GM08714 (cell line): Measurements from ENCODE around the gene CAPN15.
"Not testable (repeated sequence)": the region's sequence is repeated elsewhere in the genome, so short reads cannot be mapped to it uniquely, and the experiment has no call there.

Experiments
- H3K4me3 ChIP-seq: fragments of 200-500 bp; sonication (Bioruptor generic); 2 replicates; pipeline ENCODE4 v1.5.1; 2014; ENCODE audit warnings: mild to moderate bottlenecking, low read length, inconsistent platforms
- ZNF274 ChIP-seq: IDR thresholded peaks from 2 replicates; pipeline ENCODE4 v1.6.1; 2012; ENCODE audit warnings: mild to moderate bottlenecking, low read depth, low read length

Gene CAPN15

GRCh38 chr16:527015-527903 is at the start of gene CAPN15:
CAPN15 (plus strand) TSS chr16:527712; CDS start chr16:546839, 19,127 bp downstream.
- H3K4me3 ChIP-seq, result peak within 1 kb of the TSS; percentile 67
- TF ChIP-seq ZNF274, result no peak

DNA sequence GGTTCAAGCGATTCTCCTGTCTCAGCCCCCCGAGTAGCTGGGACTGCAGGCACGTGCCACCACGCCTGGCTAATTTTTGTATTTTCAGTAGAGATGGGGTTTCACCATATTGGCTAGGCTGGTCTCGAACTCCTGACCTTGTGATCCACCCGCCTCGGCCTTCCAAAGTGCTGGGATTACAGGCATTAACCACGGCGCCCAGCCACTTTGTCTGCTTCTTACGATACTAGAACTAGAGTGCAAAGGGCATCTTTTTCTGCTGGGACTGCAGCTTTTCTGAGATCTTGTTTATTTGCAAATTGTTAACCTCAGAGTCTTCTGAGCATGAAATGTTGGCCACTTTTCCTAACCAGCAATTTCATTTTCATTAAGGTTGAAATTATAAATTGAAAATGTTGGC is 49.2 kb upstream of the CAPN15 start:
- not testable (repeated sequence) for H3K4me3 ChIP-seq

DNA sequence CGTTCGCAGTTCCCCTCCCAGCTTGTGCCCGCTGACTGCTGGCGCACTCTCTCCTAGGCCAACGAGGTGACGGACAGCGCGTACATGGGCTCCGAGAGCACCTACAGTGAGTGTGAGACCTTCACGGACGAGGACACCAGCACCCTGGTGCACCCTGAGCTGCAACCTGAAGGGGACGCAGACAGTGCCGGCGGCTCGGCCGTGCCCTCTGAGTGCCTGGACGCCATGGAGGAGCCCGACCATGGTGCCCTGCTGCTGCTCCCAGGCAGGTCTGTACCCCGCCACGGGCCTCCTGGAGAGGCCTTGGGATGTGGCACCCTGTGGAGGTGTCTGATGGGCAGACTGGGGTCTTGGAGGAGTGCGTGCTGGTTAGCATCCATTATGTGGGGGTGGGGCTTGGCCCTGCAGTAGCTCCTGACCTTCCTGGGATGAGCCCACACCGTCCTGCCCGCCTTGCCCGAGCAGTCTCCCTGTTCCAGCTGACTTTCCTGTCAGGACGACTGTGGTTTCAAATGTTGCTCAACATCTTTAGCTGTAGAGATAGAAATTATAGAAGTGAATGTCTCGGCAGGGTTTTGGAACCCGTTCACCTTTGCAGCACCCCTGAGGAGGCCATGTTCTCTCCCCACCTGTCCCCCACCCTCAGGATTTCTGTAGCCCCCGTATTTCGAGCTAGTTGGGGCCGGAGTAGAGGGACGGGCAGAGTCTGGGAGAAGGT is 44.9 kb upstream of the CAPN15 start:
- no peak overlapping the region for H3K4me3 ChIP-seq
- TF ChIP-seq ZNF274, result no peak

DNA sequence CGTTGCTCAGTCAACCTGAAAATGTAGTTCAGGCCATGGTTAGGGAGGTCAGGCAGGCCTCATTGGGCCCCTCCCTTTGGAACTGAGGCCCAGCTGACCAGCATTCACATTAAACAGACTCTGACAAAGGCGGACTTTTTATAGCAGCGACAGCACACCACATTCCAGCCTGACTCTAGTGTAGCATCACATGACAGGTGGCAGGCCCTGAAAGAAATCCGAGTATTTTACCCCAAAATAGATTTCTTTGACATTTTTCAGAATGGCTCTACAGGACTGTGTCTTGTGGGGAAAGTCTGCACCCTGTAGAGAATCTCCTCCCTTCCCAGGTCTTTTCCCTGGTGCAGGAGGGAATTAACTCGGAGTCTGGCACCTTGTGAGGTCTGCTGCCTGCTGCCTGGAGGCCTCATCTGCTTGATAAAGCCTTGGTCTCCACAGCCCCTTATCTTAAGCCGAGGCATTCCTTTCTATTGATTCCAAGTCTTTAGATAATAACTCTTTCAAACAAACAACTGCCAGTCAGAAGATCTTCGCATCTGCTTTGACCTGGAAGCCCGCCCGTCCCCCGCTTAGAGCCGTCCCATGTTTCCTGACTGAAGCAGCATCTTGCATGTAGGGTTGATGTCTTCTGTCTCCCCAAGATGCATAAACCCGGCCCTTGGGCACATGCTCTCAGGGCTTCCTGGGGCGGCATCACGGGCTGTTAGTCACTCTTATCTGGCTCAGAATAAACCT is 44.0 kb upstream of the CAPN15 start:
- no peak overlapping the region for H3K4me3 ChIP-seq

GRCh38 chr16:489606-490005 is 37.9 kb upstream of the CAPN15 start:
- no peak for TF ChIP-seq ZNF274
- no peak overlapping the region for H3K4me3 ChIP-seq

More for the DNA sequence above, 44.0 kb upstream of the CAPN15 start:
- no peak for TF ChIP-seq ZNF274

- no peak for TF ChIP-seq ZNF274
- no peak overlapping the region for H3K4me3 ChIP-seq
These were observed 36.7 kb upstream of the CAPN15 start for GRCh38 chr16:490768-491167.

GRCh38 chr16:491220-491919 is 36.1 kb upstream of the CAPN15 start:
- H3K4me3 ChIP-seq, result no peak overlapping the region
- no peak for TF ChIP-seq ZNF274

DNA sequence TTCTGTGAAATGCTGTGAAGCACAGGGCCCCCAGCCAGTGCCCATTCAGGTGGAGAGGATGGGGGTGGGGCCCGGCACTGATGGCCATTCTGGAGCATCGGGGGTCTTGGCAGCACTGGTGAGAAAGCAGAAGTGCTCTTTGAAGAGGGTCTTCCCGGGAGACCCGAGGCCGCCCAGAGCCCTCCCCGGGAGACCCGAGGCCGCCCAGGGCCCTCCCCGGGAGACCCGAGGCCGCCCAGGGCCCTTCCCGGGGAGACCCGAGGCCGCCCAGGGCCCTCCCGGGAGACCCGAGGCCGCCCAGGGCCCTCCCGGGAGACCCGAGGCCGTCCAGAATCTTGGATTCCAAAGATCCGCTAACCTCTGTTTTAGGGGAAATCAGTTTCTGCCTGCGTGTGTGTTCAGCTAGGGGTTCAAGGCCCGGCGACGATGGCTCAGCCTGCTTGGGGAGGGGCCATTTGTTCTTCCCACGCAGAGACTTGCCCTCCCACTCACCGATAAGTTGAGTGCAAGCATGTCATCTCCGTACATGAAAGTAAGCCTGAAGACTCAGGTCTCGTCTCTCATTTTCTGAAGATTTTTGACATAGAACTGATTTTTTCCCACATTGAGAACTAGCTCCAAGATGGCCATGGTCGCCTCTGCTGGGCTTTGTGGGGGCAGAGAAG is 35.2 kb upstream of the CAPN15 start:
- no peak for TF ChIP-seq ZNF274
- no peak overlapping the region for H3K4me3 ChIP-seq

DNA sequence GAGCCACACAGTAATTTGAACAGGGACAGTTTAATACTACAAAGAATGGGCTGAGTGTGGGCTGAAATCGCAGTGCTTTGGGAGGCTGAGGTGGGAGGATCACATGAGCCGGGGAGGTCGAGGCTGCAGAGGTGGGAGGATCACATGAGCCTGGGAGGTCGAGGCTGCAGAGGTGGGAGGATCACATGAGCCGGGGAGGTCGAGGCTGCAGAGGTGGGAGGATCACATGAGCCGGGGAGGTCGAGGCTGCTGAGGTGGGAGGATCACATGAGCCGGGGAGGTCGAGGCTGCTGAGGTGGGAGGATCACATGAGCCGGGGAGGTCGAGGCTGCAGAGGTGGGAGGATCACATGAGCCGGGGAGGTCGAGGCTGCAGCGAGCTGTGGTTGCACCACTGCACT is 32.8 kb upstream of the CAPN15 start:
- H3K4me3 ChIP-seq, result not testable (repeated sequence)

DNA sequence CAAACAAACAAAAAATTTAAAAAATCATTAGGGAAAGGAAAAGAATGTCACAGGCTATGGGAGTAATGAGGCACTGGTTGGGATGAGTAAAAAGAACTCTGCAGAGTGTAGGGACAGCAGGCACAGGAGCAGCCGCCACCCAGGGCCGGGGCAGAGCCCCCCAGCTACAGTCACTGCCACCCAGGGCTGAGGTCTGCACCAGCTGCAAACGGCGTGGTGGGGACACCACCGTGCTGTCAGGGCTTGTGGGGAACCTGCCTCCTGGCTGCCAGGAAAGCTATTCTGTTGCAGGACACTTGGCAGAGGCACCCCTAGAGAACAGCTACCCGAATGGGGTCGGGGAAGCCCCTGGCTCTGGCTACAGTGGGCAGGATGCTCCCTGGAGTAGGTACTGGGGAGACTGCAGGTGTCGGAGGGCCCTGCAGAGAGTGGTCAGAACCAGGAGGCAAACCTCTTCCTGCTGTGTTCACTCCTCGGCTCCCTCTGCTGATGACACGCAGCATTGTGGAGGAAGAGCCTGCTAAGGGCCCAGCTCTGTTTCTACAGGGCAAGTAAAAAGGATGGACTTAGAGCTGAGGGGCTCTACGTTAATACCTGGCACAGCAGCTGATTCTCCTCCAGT is 32.3 kb upstream of the CAPN15 start:
- TF ChIP-seq ZNF274, result no peak
- no peak overlapping the region for H3K4me3 ChIP-seq

GRCh38 chr16:496097-496886 is 31.2 kb upstream of the CAPN15 start:
- TF ChIP-seq ZNF274, result no peak
- no peak overlapping the region for H3K4me3 ChIP-seq

GRCh38 chr16:497258-497657 is 30.3 kb upstream of the CAPN15 start:
- TF ChIP-seq ZNF274, result no peak
- no peak overlapping the region for H3K4me3 ChIP-seq

DNA sequence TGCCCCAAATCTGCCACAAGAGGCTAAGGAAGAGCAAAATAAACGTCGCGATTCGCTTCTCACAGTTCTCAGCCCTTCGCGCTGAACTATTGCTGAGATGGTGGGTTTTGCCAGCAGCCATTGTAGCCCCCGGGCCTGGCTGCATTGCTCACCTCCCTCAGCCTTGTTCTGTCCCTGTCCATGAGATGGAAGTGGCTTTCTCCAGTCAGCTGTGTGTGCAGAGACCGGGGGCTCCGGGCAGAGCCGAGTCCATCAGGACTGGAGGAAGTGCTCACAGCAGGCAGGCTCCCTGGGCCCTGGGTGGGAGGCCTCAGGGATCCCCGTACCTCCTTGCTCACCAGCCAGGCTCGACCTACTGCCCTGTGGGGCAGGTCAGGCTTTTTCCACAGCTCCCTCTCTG is 27.6 kb upstream of the CAPN15 start:
- no peak for TF ChIP-seq ZNF274
- H3K4me3 ChIP-seq, result no peak overlapping the region
